GM12892 (cell line): ENCODE data around the gene STS.

Experiments used
- POLR2A ChIP-seq: IDR thresholded peaks from 2 replicates; pipeline ENCODE4 v1.6.1; 2011; ENCODE audit warnings: low read depth, low read length, control low read depth
- TAF1 ChIP-seq: IDR thresholded peaks from 2 replicates; pipeline ENCODE4 v1.6.1; 2011; ENCODE audit warnings: low read depth, mild to moderate bottlenecking, control low read depth, low read length, borderline replicate concordance

GRCh38 chrX:7179446-7179845 is 31.9 kb downstream of the STS start:
- TF ChIP-seq POLR2A (no peak), TAF1 (no peak)
